Testis (tissue), 2 donors: ENCODE results near the gene CAMK2B.

Experiments
- CTCF ChIP-seq, 3 experiments: fragments of 450-650 bp in 2 of 3; fragments of 200-600 bp in 1 of 3; sonication (generic) in 1 of 3; IDR thresholded peaks; one replicate each; pipeline ENCODE4 v1.5.1; 2016 to 2019; ENCODE audit warnings: antibody characterized with exemption in 3 of 3, mild to moderate bottlenecking in 2 of 3, moderate library complexity in 1 of 3
- POLR2A ChIP-seq: fragments of 450-650 bp; IDR thresholded peaks from one replicate; pipeline ENCODE4 v1.6.1; 2017; ENCODE audit warnings: antibody characterized with exemption, mild to moderate bottlenecking, moderate library complexity

- TF ChIP-seq CTCF (IDR thresholded peaks at IDR 0.05) (no peak), POLR2A (no peak)
Measured at GRCh38 chr7:44175730-44176129, 149.7 kb downstream of the CAMK2B start.
